ENCODE data around the gene MAPK9. TPM values are rescaled to one million over a fixed set of nuclear protein-coding genes. Genes with fewer than 3 reads are reported as not detected.

The MAPK9 gene
- 26.6 TPM for polyA plus RNA-seq (2013)

GRCh38 chr5:180291943-180292831, at the start of gene MAPK9:
MAPK9 (minus strand) TSS chr5:180292083; CDS start chr5:180280561, 11,522 bp downstream.
- Histone ChIP-seq H3K4me3 (ENCODE audit: control insufficient read depth in 1 of 7, extremely low read depth in 1 of 7, insufficient read depth in 4 of 7, low read depth in 2 of 7, low read length in 6 of 7) (peak within 1 kb of the TSS; percentile 69 to 97 (median 82)), H3K27ac (ENCODE audit: insufficient read depth in 1 of 2, low read depth in 1 of 2, low read length in 2 of 2, poor library complexity in 1 of 2, severe bottlenecking in 2 of 2) (peak within 1 kb of the TSS; percentile 40 to 66), H3K27me3 (replicated peaks in 2 of 5; ENCODE audit: control insufficient read depth in 4 of 5, insufficient read depth in 5 of 5, low read length in 4 of 5) (no peaks in the 10 kb centered on the region), H3K36me3 (ENCODE audit: control insufficient read depth in 4 of 4, insufficient read depth in 4 of 4, low read length in 3 of 4) (peaks cover 0 to 14% (median under 1%) of the 10 kb centered on the region in 4 experiments), H3K4me1 (ENCODE audit: control extremely low read depth in 1 of 4, control insufficient read depth in 4 of 4, insufficient read depth in 4 of 4, low read length in 3 of 4) (peaks cover 7 to 36% (median 33%) of the 10 kb centered on the region in 4 experiments), H3K9me3 (ENCODE audit: control extremely low read depth in 1 of 5, control insufficient read depth in 4 of 5, insufficient read depth in 2 of 5, low read depth in 1 of 5, low read length in 4 of 5) (peaks cover 0 to 4% (median 0%) of the 10 kb centered on the region in 5 experiments)
- POLR2A ChIA-PET: no interaction called here
- 0% methylated on average over 79 of the region's 122 CpGs for WGBS (ENCODE audit: insufficient coverage)
- CTCF ChIA-PET: interaction anchor here (1.3 to 7.7 kb wide), 6 partner anchors 19 to 233 kb away, joined by 4 to 116 read pairs (median 24); no protein-coding TSS in a partner anchor
- DNase-seq: peak; percentile 80 to 85 (median 85)

GRCh38 chr5:180341595-180341994, 49.7 kb upstream of the MAPK9 start:
- H3K9me3 ChIP-seq (ENCODE audit: control extremely low read depth in 1 of 5, control insufficient read depth in 4 of 5, insufficient read depth in 2 of 5, low read depth in 1 of 5, low read length in 4 of 5): no peaks in the 10 kb centered on the region
- H3K27me3 ChIP-seq (replicated peaks in 2 of 5; ENCODE audit: control insufficient read depth in 4 of 5, insufficient read depth in 5 of 5, low read length in 4 of 5): peaks cover 2 to 22% (median 11%) of the 10 kb centered on the region in 5 experiments
- H3K4me1 ChIP-seq (ENCODE audit: control extremely low read depth in 1 of 4, control insufficient read depth in 4 of 4, insufficient read depth in 4 of 4, low read length in 3 of 4): peaks cover 0 to 2% (median 0%) of the 10 kb centered on the region in 4 experiments
- ChIA-PET CTCF (interaction anchor here (3.6 kb wide), 1 partner anchor 12 kb away, joined by 16 read pairs; no protein-coding TSS in a partner anchor), POLR2A (no interaction called here)
- H3K4me3 ChIP-seq (ENCODE audit: control insufficient read depth in 1 of 7, extremely low read depth in 1 of 7, insufficient read depth in 4 of 7, low read depth in 2 of 7, low read length in 6 of 7): no peak overlapping the region
- H3K27ac ChIP-seq (ENCODE audit: insufficient read depth in 1 of 2, low read depth in 1 of 2, low read length in 2 of 2, poor library complexity in 1 of 2, severe bottlenecking in 2 of 2): no peak overlapping the region
- no peak for DNase-seq
- WGBS (ENCODE audit: insufficient coverage): 100% methylated on average over 4 of the region's 8 CpGs
- H3K36me3 ChIP-seq (ENCODE audit: control insufficient read depth in 4 of 4, insufficient read depth in 4 of 4, low read length in 3 of 4): no peaks in the 10 kb centered on the region

GRCh38 chr5:180340856-180341255, 49.0 kb upstream of the MAPK9 start:
- Histone ChIP-seq H3K27ac (ENCODE audit: insufficient read depth in 1 of 2, low read depth in 1 of 2, low read length in 2 of 2, poor library complexity in 1 of 2, severe bottlenecking in 2 of 2) (no peak overlapping the region), H3K4me3 (ENCODE audit: control insufficient read depth in 1 of 7, extremely low read depth in 1 of 7, insufficient read depth in 4 of 7, low read depth in 2 of 7, low read length in 6 of 7) (no peak overlapping the region), H3K4me1 (ENCODE audit: control extremely low read depth in 1 of 4, control insufficient read depth in 4 of 4, insufficient read depth in 4 of 4, low read length in 3 of 4) (peaks cover 0 to 2% (median 0%) of the 10 kb centered on the region in 4 experiments), H3K27me3 (replicated peaks in 2 of 5; ENCODE audit: control insufficient read depth in 4 of 5, insufficient read depth in 5 of 5, low read length in 4 of 5) (peaks cover 2 to 22% (median 11%) of the 10 kb centered on the region in 5 experiments), H3K9me3 (ENCODE audit: control extremely low read depth in 1 of 5, control insufficient read depth in 4 of 5, insufficient read depth in 2 of 5, low read depth in 1 of 5, low read length in 4 of 5) (no peaks in the 10 kb centered on the region), H3K36me3 (ENCODE audit: control insufficient read depth in 4 of 4, insufficient read depth in 4 of 4, low read length in 3 of 4) (no peaks in the 10 kb centered on the region)
- 95% methylated on average over 7 of the region's 9 CpGs for WGBS (ENCODE audit: insufficient coverage)
- CTCF ChIA-PET: interaction anchor here (3.6 kb wide), 1 partner anchor 12 kb away, joined by 16 read pairs; no protein-coding TSS in a partner anchor
- POLR2A ChIA-PET: no interaction called here
- DNase-seq: no peak

- 92% methylated on average over 5 of the region's 7 CpGs for WGBS (ENCODE audit: insufficient coverage)
- peaks cover 2 to 17% (median 12%) of the 10 kb centered on the region in 5 experiments for H3K27me3 ChIP-seq (replicated peaks in 2 of 5; ENCODE audit: control insufficient read depth in 4 of 5, insufficient read depth in 5 of 5, low read length in 4 of 5)
- POLR2A ChIA-PET: no interaction called here
- peaks cover 0 to 2% (median 0%) of the 10 kb centered on the region in 4 experiments for H3K4me1 ChIP-seq (ENCODE audit: control extremely low read depth in 1 of 4, control insufficient read depth in 4 of 4, insufficient read depth in 4 of 4, low read length in 3 of 4)
- no peaks in the 10 kb centered on the region for H3K9me3 ChIP-seq (ENCODE audit: control extremely low read depth in 1 of 5, control insufficient read depth in 4 of 5, insufficient read depth in 2 of 5, low read depth in 1 of 5, low read length in 4 of 5)
- H3K36me3 ChIP-seq (ENCODE audit: control insufficient read depth in 4 of 4, insufficient read depth in 4 of 4, low read length in 3 of 4): no peaks in the 10 kb centered on the region
- CTCF ChIA-PET: no interaction called here
- no peak overlapping the region for H3K27ac ChIP-seq (ENCODE audit: insufficient read depth in 1 of 2, low read depth in 1 of 2, low read length in 2 of 2, poor library complexity in 1 of 2, severe bottlenecking in 2 of 2)
- DNase-seq: no peak
- H3K4me3 ChIP-seq (ENCODE audit: control insufficient read depth in 1 of 7, extremely low read depth in 1 of 7, insufficient read depth in 4 of 7, low read depth in 2 of 7, low read length in 6 of 7): no peak overlapping the region
Observed at GRCh38 chr5:180339583-180340183, 47.8 kb upstream of the MAPK9 start.

- WGBS (ENCODE audit: insufficient coverage): 95% methylated on average over 22 of the region's 22 CpGs
- Histone ChIP-seq H3K4me1 (ENCODE audit: control extremely low read depth in 1 of 4, control insufficient read depth in 4 of 4, insufficient read depth in 4 of 4, low read length in 3 of 4) (peaks cover 0 to 2% (median 0%) of the 10 kb centered on the region in 4 experiments), H3K36me3 (ENCODE audit: control insufficient read depth in 4 of 4, insufficient read depth in 4 of 4, low read length in 3 of 4) (no peaks in the 10 kb centered on the region), H3K27ac (ENCODE audit: insufficient read depth in 1 of 2, low read depth in 1 of 2, low read length in 2 of 2, poor library complexity in 1 of 2, severe bottlenecking in 2 of 2) (no peak overlapping the region), H3K4me3 (ENCODE audit: control insufficient read depth in 1 of 7, extremely low read depth in 1 of 7, insufficient read depth in 4 of 7, low read depth in 2 of 7, low read length in 6 of 7) (no peak overlapping the region), H3K9me3 (ENCODE audit: control extremely low read depth in 1 of 5, control insufficient read depth in 4 of 5, insufficient read depth in 2 of 5, low read depth in 1 of 5, low read length in 4 of 5) (no peaks in the 10 kb centered on the region), H3K27me3 (replicated peaks in 2 of 5; ENCODE audit: control insufficient read depth in 4 of 5, insufficient read depth in 5 of 5, low read length in 4 of 5) (peaks cover 0 to 6% (median 3%) of the 10 kb centered on the region in 5 experiments)
- POLR2A ChIA-PET: no interaction called here
- no peak for DNase-seq
- CTCF ChIA-PET: interaction anchor here (0.8 to 1.6 kb wide), 3 partner anchors 9 to 23 kb away, joined by 3 to 4 read pairs (median 3); no protein-coding TSS in a partner anchor
Observed at GRCh38 chr5:180338001-180338707, 46.3 kb upstream of the MAPK9 start.

GRCh38 chr5:180336234-180337020, 44.5 kb upstream of the MAPK9 start:
- no peak overlapping the region for H3K4me3 ChIP-seq (ENCODE audit: control insufficient read depth in 1 of 7, extremely low read depth in 1 of 7, insufficient read depth in 4 of 7, low read depth in 2 of 7, low read length in 6 of 7)
- 91% methylated on average over 31 of the region's 34 CpGs for WGBS (ENCODE audit: insufficient coverage)
- H3K27ac ChIP-seq (ENCODE audit: insufficient read depth in 1 of 2, low read depth in 1 of 2, low read length in 2 of 2, poor library complexity in 1 of 2, severe bottlenecking in 2 of 2): no peak overlapping the region
- no peaks in the 10 kb centered on the region for H3K9me3 ChIP-seq (ENCODE audit: control extremely low read depth in 1 of 5, control insufficient read depth in 4 of 5, insufficient read depth in 2 of 5, low read depth in 1 of 5, low read length in 4 of 5)
- DNase-seq: no peak
- ChIA-PET POLR2A (no interaction called here), CTCF (interaction anchor here (0.8 to 1.6 kb wide), 3 partner anchors 12 to 20 kb away, joined by 3 to 4 read pairs (median 3); no protein-coding TSS in a partner anchor)
- H3K27me3 ChIP-seq (replicated peaks in 2 of 5; ENCODE audit: control insufficient read depth in 4 of 5, insufficient read depth in 5 of 5, low read length in 4 of 5): peaks cover 0 to 12% (median 4%) of the 10 kb centered on the region in 5 experiments
- H3K36me3 ChIP-seq (ENCODE audit: control insufficient read depth in 4 of 4, insufficient read depth in 4 of 4, low read length in 3 of 4): no peaks in the 10 kb centered on the region
- H3K4me1 ChIP-seq (ENCODE audit: control extremely low read depth in 1 of 4, control insufficient read depth in 4 of 4, insufficient read depth in 4 of 4, low read length in 3 of 4): peaks cover 0 to 1% (median 0%) of the 10 kb centered on the region in 4 experiments
